SKM-1 (cell line): ENCODE results near the gene SPINK6.

Experiments
- DNase-seq: peaks from one replicate; lab custom pipeline; 2025; ENCODE audit not compliant: unreplicated experiment; lab: John Stamatoyannopoulos, UW

Gene SPINK6, protein sequence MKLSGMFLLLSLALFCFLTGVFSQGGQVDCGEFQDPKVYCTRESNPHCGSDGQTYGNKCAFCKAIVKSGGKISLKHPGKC

DNA sequence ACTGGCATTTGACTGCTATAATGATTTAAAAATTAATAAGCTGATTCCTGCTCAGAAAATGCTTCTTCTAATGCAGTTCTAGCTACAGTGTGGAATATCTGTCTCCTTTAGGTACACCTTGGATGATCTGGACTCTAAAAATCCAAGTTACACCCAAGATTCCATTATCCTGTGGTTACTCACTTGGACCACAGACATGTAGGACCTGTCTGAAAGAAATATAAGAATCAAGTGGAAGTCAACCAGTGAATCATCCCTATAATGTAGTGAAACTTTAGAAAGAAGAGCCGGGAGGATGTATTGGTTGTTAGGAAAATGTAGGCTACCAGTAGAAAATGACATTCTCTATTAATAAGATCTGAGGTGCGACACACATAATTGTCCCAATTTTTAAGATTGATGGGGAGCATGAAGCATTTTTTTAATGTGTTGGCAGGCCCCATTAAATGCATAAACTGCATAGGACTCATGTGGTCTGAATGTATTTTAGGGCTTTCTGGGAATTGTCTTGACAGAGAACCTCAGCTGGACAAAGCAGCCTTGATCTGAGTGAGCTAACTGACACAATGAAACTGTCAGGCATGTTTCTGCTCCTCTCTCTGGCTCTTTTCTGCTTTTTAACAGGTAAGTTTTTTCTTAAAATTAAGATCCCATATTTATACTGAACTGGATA is at the start of gene SPINK6:
TSS of gene SPINK6 (plus strand) at position 512 of the 673 bp plus-strand sequence. CDS start at position 567, 55 bp downstream.
- no peak for DNase-seq

- no peak for DNase-seq
Observed at GRCh38 chr5:148156609-148157008, 46.2 kb upstream of the SPINK6 start.

- no peak for DNase-seq
Observed at GRCh38 chr5:148162038-148162437, 40.8 kb upstream of the SPINK6 start.

GRCh38 chr5:148163345-148163744 is 39.5 kb upstream of the SPINK6 start:
- DNase-seq = no peak

- no peak for DNase-seq
Observed at GRCh38 chr5:148166550-148167283, 36.1 kb upstream of the SPINK6 start.

- no peak for DNase-seq
Observed at GRCh38 chr5:148168246-148168645, 34.6 kb upstream of the SPINK6 start, which contains the start of gene SPINK14. SPINK14 (plus strand) TSS chr5:148168546; CDS start chr5:148169733, 1,187 bp downstream.

- no peak for DNase-seq
Observed at GRCh38 chr5:148172377-148172776, 30.5 kb upstream of the SPINK6 start.

- DNase-seq = no peak
Observed at GRCh38 chr5:148176480-148176879, 26.4 kb upstream of the SPINK6 start.

DNA sequence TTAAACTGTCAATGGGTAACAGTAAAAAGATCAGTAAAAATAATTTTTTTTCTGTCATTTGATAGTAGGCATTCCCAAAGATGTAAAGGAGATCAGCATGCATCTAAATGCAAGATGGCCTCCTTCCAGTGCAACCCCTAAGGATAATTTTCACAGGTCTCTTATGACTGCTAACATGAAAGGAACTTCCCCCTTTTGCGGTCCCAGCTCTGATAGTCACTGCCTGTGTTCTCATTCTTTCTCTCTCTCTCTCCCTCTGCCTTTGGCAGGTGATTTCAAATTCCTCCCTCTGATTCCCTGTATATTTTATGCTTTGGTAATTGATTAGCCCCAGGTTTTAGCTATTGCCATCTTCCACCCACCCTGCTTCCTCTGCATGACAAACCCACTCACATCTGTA is 25.6 kb upstream of the SPINK6 start:
- no peak for DNase-seq

GRCh38 chr5:148179234-148179824 is 23.5 kb upstream of the SPINK6 start:
- DNase-seq = peak; percentile 49

GRCh38 chr5:148186248-148187003 is 16.4 kb upstream of the SPINK6 start:
- DNase-seq = peak; percentile 88

DNA sequence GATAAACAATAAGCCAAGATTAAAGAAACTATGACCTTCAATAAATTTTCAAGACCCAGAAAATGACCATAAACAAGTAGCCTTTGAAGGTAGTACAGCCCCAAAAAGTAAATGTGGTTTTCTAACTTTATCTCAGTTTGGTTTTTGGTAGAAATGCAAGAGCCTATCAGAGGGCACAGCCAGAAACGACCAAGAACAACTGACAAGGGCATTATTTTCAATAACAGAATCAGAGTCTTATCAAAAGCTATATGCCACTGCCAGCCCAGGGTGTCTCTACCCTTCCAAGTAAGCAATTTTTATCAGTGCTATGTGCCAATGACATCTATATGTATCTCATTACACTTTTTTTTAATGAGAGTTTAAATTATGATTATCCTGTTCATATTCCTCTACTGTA is 11.8 kb upstream of the SPINK6 start:
- no peak for DNase-seq

- no peak for DNase-seq
Observed at GRCh38 chr5:148193202-148193601, 9.6 kb upstream of the SPINK6 start.

DNA sequence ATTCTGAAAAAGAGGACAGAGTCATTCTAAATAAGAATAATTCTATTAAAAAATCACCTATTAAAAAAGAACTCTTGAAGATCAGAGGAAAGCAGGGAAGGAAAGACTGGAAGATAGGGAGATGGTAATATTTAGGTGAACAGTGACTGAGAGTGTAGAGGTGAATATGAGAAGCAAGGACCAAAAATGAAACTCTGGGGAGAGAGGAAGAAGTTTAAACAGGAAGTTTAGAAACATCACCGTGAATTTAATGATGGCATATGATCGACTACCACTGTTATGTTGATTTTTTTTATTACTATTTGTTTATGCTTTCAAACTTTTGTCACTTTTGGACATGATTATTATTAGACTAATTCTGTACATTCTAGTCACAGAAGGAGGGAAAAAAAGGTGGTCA is 1.7 kb upstream of the SPINK6 start:
- no peak for DNase-seq

- peak; percentile 32 for DNase-seq
Observed at GRCh38 chr5:148205044-148205806, 2.4 kb downstream of the SPINK6 start.

DNA sequence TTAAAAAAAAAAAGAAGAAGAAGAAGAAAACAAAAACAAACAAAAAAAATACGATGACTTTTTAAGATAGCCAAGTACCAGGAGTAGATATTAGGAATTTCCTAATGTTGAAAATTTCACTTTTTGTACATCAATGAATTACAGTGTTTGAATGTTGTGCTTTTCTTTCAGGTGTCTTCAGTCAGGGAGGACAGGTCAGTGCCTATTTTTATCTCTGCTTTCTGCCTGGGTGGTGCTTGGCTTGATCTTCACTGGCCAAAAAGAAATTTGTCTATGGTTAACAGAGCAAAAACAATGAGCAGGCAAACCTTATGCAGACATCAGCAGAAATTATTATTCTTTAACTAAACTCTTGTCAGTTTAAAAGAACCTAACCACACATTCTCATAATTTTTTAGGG is 3.0 kb downstream of the SPINK6 start:
- DNase-seq = no peak

- DNase-seq = no peak
Observed at GRCh38 chr5:148206620-148207019, 3.8 kb downstream of the SPINK6 start.

DNA sequence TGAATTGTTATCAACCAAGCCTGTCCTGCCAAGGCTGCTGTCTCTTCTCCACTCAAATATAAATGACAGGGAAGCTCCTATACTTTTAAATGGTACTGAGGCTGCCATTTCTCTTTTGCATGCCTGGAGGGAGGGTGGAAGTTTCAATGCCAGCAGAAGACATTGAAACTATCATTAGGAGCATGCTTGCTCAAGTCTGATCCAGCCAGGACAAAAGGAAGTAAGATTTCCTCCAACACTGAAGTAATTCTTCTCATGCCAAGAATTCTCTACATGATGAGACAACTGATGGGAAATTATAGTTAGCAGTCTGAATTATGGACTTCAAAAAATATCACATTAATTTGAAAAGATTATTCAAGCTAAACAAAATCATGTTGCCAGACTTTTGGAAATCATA is 5.4 kb downstream of the SPINK6 start:
- no peak for DNase-seq

- no peak for DNase-seq
Observed at GRCh38 chr5:148209151-148209770, 6.4 kb downstream of the SPINK6 start.

DNA sequence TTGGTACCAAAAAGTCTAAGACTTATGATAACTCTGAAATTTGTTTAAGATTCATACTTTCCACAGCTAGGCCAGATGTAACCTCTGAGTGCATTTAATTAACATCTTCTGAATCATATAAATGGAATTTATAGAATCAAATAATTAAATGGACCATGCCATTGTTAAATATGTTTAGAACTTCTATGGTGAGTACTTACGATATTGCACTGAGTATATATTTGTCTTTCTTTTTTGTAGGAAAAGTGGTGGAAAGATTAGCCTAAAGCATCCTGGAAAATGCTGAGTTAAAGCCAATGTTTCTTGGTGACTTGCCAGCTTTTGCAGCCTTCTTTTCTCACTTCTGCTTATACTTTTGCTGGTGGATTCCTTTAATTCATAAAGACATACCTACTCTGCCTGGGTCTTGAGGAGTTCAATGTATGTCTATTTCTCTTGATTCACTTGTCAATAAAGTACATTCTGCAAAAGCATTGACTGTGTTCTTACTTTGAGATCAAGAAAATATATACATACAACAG is 11.9 kb downstream of the SPINK6 start:
- no peak for DNase-seq
